ENCODE data around the gene SEPTIN10.

The SEPTIN10 gene

DNA sequence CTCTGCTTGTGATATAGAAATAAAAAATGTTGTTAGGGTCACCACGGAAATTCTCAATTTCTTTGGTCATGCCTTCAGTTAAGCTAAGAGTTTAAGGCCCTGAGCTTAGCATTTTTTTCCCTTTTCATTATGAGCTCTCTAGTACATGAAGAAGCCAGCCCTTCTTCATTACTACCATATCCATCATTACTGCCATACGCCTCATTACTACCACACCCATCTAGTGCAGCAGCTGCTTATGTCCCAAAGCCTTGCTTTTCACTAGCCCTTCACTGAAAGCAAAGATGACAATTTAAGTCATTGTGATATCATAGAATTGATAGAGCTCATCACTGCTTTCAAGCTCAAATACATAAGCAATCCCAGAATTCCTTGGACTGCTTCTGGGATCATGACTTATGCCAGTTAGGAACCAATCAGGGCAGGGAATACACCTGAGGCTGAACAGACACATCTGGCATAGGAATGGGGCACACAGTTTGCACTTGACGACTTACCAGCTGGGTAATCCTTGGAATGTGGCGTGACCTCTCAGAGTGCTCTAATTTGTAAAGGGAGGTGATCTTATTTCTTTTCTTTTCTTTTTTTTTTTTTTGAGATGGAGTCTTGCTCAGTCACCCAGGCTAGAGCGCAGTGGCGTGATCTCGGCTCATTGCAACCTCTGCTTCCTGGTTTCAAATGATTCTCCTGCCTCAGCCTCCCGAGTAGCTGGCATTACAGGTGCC, 40.7 kb upstream of the SEPTIN10 start:
- DNase-seq (ENCODE audit: extremely low spot score) = no peak
- ChIA-PET POLR2A (interaction anchor here (0.6 kb wide), 1 partner anchor 40 kb away, joined by 3 read pairs; no protein-coding TSS in a partner anchor), CTCF (no interaction called here)
- TF ChIP-seq FOXK2 (IDR thresholded peaks at IDR 0.05) (no peak), FOXM1 (IDR thresholded peaks at IDR 0.05; ENCODE audit: borderline replicate concordance) (no peak), LEF1 (IDR thresholded peaks at IDR 0.05; ENCODE audit: borderline replicate concordance) (no peak), L3MBTL2 (conservative IDR thresholded peaks at IDR 0.05) (no peak), PKNOX1 (IDR thresholded peaks at IDR 0.05) (no peak), CTBP1 (IDR thresholded peaks at IDR 0.05; ENCODE audit: borderline replicate concordance) (no peak), ARNT (IDR thresholded peaks at IDR 0.05) (no peak), SUZ12 (IDR thresholded peaks at IDR 0.05) (no peak), SP1 (IDR thresholded peaks at IDR 0.05) (no peak), HDGF (IDR thresholded peaks at IDR 0.05; ENCODE audit: borderline replicate concordance) (no peak), FOXA1 (IDR thresholded peaks at IDR 0.05) (no peak), ELF4 (IDR thresholded peaks at IDR 0.05) (no peak), NFRKB (IDR thresholded peaks at IDR 0.05) (no peak), BHLHE40 (IDR thresholded peaks at IDR 0.05; ENCODE audit: borderline replicate concordance) (no peak), TARDBP (IDR thresholded peaks at IDR 0.05) (no peak), ZNF384 (IDR thresholded peaks at IDR 0.05) (no peak)

DNA sequence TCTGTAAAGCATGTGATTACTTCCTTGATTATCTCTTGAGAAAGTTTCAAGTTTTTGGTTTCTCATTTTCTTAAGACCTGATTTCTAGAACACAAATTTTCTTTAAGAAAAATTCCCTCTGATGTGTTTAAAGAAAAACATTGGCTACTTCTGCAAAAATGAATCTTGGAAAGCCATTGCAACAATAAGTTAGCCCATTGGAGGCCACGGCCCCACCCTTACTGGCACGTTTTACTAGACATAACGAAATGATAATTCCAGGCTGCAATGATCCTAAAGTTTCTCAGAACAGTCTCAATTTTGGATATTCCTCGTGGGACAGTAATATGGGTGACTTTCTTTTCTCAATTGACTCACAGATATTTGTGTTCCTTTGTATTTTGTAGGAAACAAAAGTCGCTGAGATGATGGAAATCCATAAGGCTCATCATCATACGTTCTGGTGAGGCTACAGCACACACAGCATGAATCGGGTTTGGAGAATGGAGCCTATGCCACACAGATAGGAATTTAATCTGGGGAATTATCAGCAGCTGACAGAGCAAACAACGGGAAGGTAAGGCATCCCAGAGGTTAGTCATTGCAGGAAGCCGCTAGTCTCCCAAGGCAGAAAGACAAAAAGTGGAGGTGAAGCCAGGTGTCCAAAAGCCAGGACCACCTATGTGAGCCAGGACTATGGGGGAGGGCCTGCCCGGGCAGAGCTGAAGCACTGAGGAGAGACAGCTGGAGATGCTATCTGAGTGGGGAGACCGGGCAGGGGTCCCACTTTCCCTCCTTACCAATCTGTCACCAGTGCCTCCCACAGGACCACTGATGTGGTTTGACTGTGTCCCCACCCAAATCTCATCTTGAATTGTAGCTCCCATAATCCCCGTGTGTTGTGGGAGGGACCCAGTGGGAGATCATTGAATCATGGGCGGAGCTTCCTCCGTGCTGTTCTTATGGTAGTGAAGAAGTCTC, 36.2 kb upstream of the SEPTIN10 start:
- CTCF ChIA-PET = no interaction called here
- no peak for DNase-seq (ENCODE audit: extremely low spot score)
- TF ChIP-seq SUZ12 (IDR thresholded peaks at IDR 0.05) (no peak), CTBP1 (IDR thresholded peaks at IDR 0.05; ENCODE audit: borderline replicate concordance) (no peak), FOXM1 (IDR thresholded peaks at IDR 0.05; ENCODE audit: borderline replicate concordance) (no peak), FOXA1 (IDR thresholded peaks at IDR 0.05) (no peak), ARNT (IDR thresholded peaks at IDR 0.05) (no peak), ZNF384 (IDR thresholded peaks at IDR 0.05) (no peak), PKNOX1 (IDR thresholded peaks at IDR 0.05) (no peak), LEF1 (IDR thresholded peaks at IDR 0.05; ENCODE audit: borderline replicate concordance) (no peak), NFRKB (IDR thresholded peaks at IDR 0.05) (no peak), ELF4 (IDR thresholded peaks at IDR 0.05) (no peak), SP1 (IDR thresholded peaks at IDR 0.05) (no peak), TARDBP (IDR thresholded peaks at IDR 0.05) (no peak), L3MBTL2 (conservative IDR thresholded peaks at IDR 0.05) (no peak), BHLHE40 (IDR thresholded peaks at IDR 0.05; ENCODE audit: borderline replicate concordance) (no peak), FOXK2 (IDR thresholded peaks at IDR 0.05) (no peak), HDGF (IDR thresholded peaks at IDR 0.05; ENCODE audit: borderline replicate concordance) (no peak)
- POLR2A ChIA-PET = no interaction called here

DNA sequence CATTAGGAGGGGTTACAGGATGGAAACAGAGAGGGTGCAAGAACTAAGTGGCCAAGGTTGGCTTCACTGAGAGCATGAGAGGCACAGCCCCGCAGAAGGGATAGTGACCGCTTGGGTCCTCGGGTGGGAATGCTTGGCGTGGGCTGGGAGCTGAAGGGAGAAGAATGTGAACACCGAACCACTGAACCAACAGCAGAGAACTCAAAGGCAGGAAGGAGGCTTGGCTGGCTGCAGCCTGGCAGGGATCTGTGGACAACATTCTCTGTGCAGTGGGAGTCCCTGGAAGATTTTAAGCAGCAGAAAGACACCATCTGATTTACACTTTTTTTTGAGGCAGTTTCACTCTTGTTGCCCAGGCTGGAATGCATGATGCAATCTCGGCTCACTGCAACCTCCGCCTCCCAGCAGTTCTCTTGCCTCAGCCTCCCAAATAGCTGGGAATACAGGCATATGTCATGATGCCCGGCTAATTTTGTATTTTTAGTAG, 34.3 kb upstream of the SEPTIN10 start:
- DNase-seq (ENCODE audit: extremely low spot score) = no peak
- TF ChIP-seq PKNOX1 (IDR thresholded peaks at IDR 0.05) (no peak), NFRKB (IDR thresholded peaks at IDR 0.05) (no peak), ZNF384 (IDR thresholded peaks at IDR 0.05) (no peak), HDGF (IDR thresholded peaks at IDR 0.05; ENCODE audit: borderline replicate concordance) (no peak), L3MBTL2 (conservative IDR thresholded peaks at IDR 0.05) (no peak), FOXA1 (IDR thresholded peaks at IDR 0.05) (no peak), FOXK2 (IDR thresholded peaks at IDR 0.05) (no peak), ARNT (IDR thresholded peaks at IDR 0.05) (no peak), CTBP1 (IDR thresholded peaks at IDR 0.05; ENCODE audit: borderline replicate concordance) (no peak), LEF1 (IDR thresholded peaks at IDR 0.05; ENCODE audit: borderline replicate concordance) (no peak), SP1 (IDR thresholded peaks at IDR 0.05) (no peak), FOXM1 (IDR thresholded peaks at IDR 0.05; ENCODE audit: borderline replicate concordance) (no peak), TARDBP (IDR thresholded peaks at IDR 0.05) (no peak), BHLHE40 (IDR thresholded peaks at IDR 0.05; ENCODE audit: borderline replicate concordance) (no peak), SUZ12 (IDR thresholded peaks at IDR 0.05) (no peak), ELF4 (IDR thresholded peaks at IDR 0.05) (no peak)
- ChIA-PET POLR2A (no interaction called here), CTCF (no interaction called here)

GRCh38 chr2:109647636-109648035, 33.9 kb upstream of the SEPTIN10 start:
- DNase-seq (ENCODE audit: extremely low spot score) = no peak
- ChIA-PET POLR2A (no interaction called here), CTCF (no interaction called here)
- TF ChIP-seq FOXK2 (IDR thresholded peaks at IDR 0.05) = no peak
- TF ChIP-seq TARDBP (IDR thresholded peaks at IDR 0.05) = no peak
- TF ChIP-seq CTBP1 (IDR thresholded peaks at IDR 0.05; ENCODE audit: borderline replicate concordance) = no peak
- no peak for TF ChIP-seq SP1 (IDR thresholded peaks at IDR 0.05)
- no peak for TF ChIP-seq FOXA1 (IDR thresholded peaks at IDR 0.05)
- no peak for TF ChIP-seq FOXM1 (IDR thresholded peaks at IDR 0.05; ENCODE audit: borderline replicate concordance)
- no peak for TF ChIP-seq PKNOX1 (IDR thresholded peaks at IDR 0.05)
- no peak for TF ChIP-seq HDGF (IDR thresholded peaks at IDR 0.05; ENCODE audit: borderline replicate concordance)
- TF ChIP-seq ELF4 (IDR thresholded peaks at IDR 0.05) = no peak
- no peak for TF ChIP-seq NFRKB (IDR thresholded peaks at IDR 0.05)
- TF ChIP-seq ARNT (IDR thresholded peaks at IDR 0.05) = no peak
- no peak for TF ChIP-seq L3MBTL2 (conservative IDR thresholded peaks at IDR 0.05)

All from HEK293T (cell line).